Left ventricle myocardium superior (tissue), 1 donor: Measurements from ENCODE around the gene LMX1B. TPM values are rescaled to one million over a fixed set of nuclear protein-coding genes. Genes with fewer than 3 reads are reported as not detected.
"Not testable (repeated sequence)": the region's sequence is repeated elsewhere in the genome, so short reads cannot be mapped to it uniquely, and the experiment has no call there.

Source experiments
- ATAC-seq: fragments of 200-7000 bp; cut with Tn5 transposase; one replicate; pipeline ENCODE4 v1.9.1; 2020; ENCODE audit warnings: mild to moderate bottlenecking, moderate library complexity
- DNase-seq: peaks from one replicate; pipeline ENCODE4 v3.0.0-alpha.2; 2020
- intact Hi-C: fragments of 100-400 bp; cut with micrococcal nuclease; formaldehyde crosslinking; loops from one replicate; pipeline ENCODE4 v1.11.0; 2022
- total RNA-seq: library from RNA; stranded (reverse); fragmentation: NEBNext Ultra II Directional; extraction: Animal tissue kit (Norgen Biotek cat#: 25700); gene quantifications from one replicate; pipeline ENCODE4 v1.2.1, GENCODE V29; 2021
- donor health status: DM: no; HTN: yes; CAD: no; lungs with severe emphysema.

Gene LMX1B
- total RNA-seq, 1 donor from 2014 or later, result 0.74 TPM

GRCh38 chr9:126720661-126721563 is 107.2 kb downstream of the LMX1B start:
- intact Hi-C loops, result no loop called here
- ATAC-seq (no peak), DNase-seq (no peak)

GRCh38 chr9:126721564-126721981 is 107.8 kb downstream of the LMX1B start:
- intact Hi-C loops, result no loop called here
- ATAC-seq (no peak), DNase-seq (no peak)

GRCh38 chr9:126722252-126722921 is 108.7 kb downstream of the LMX1B start:
- intact Hi-C loops, result no loop called here

GRCh38 chr9:126722922-126723806 is 109.4 kb downstream of the LMX1B start:
- intact Hi-C loops, result no loop called here
- peak; percentile 67 for ATAC-seq
- DNase-seq, result peak; percentile 69

More at GRCh38 chr9:126722252-126722921, 108.7 kb downstream of the LMX1B start:
- ATAC-seq, result peak; percentile 92
- peak; percentile 88 for DNase-seq

- intact Hi-C loops, result no loop called here
- DNase-seq, result no peak
- ATAC-seq, result no peak
Measured at GRCh38 chr9:126723807-126724172, 110.1 kb downstream of the LMX1B start.

- ATAC-seq (peak; percentile 35), DNase-seq (peak; percentile 48)
- intact Hi-C loops, result no loop called here
Measured at GRCh38 chr9:126724226-126724625, 110.5 kb downstream of the LMX1B start.

GRCh38 chr9:126725485-126725884 is 111.8 kb downstream of the LMX1B start:
- ATAC-seq, intact Hi-C loops, DNase-seq: not testable (repeated sequence)

GRCh38 chr9:126728210-126728609 is 114.5 kb downstream of the LMX1B start:
- intact Hi-C loops, DNase-seq, ATAC-seq: not testable (repeated sequence)

GRCh38 chr9:126730592-126730991 is 116.9 kb downstream of the LMX1B start:
- intact Hi-C loops, result not testable (repeated sequence)

GRCh38 chr9:126733005-126733404 is 119.3 kb downstream of the LMX1B start:
- DNase-seq (no peak), ATAC-seq (no peak)
- intact Hi-C loops, result no loop called here

More at GRCh38 chr9:126730592-126730991, 116.9 kb downstream of the LMX1B start:
- not testable (repeated sequence) for DNase-seq, ATAC-seq

GRCh38 chr9:126734877-126735276 is 121.1 kb downstream of the LMX1B start:
- ATAC-seq (no peak), DNase-seq (no peak)
- intact Hi-C loops, result no loop called here

- DNase-seq (no peak), ATAC-seq (no peak)
- intact Hi-C loops, result no loop called here
Measured at GRCh38 chr9:126735482-126735881, 121.8 kb downstream of the LMX1B start.

GRCh38 chr9:126738553-126738952 is 124.8 kb downstream of the LMX1B start:
- DNase-seq (no peak), ATAC-seq (no peak)
- intact Hi-C loops, result no loop called here

GRCh38 chr9:126743041-126743440 is 129.3 kb downstream of the LMX1B start:
- intact Hi-C loops, result no loop called here
- ATAC-seq, result no peak
- DNase-seq, result no peak

GRCh38 chr9:126745574-126746411 is 132.1 kb downstream of the LMX1B start:
- intact Hi-C loops, result no loop called here
- ATAC-seq, result no peak
- no peak for DNase-seq
